Activated CD8-positive, alpha-beta T cell treated with anti-CD3 and anti-CD28 coated beads, Interleukin-2, amount 10 ng/mL, durations not matched to agents 7 days and 5 days (primary cell): ENCODE results near the gene SPP2. TPM values are rescaled to one million over a fixed set of nuclear protein-coding genes. Genes with fewer than 3 reads are reported as not detected.

ENCODE experiments used
- ATAC-seq: fragments of 150-1000 bp; cut with Tn5 transposase; one replicate; pipeline ENCODE4 v1.10.0; 2021; ENCODE audit warnings: moderate library complexity
- CTCF ChIA-PET: fragments of 350-600 bp; sonication (Branson Sonifier 250); formaldehyde crosslinking; loops from one replicate; lab custom pipeline; 2021; ENCODE audit warnings: antibody characterized with exemption; lab: Charles Lee
- POLR2A ChIA-PET: fragments of 350-600 bp; sonication (Branson Sonifier 250); formaldehyde crosslinking; loops from one replicate; lab custom pipeline; 2021; ENCODE audit warnings: antibody characterized with exemption; lab: Charles Lee
- DNase-seq: peaks from one replicate; pipeline ENCODE4 v3.0.0-alpha.2; 2020
- H3K27ac Mint-ChIP-seq: one replicate; pipeline ENCODE4 v1.8.0; 2021; ENCODE audit warnings: mild to moderate bottlenecking, mixed read lengths
- H3K27me3 Mint-ChIP-seq: one replicate; pipeline ENCODE4 v1.8.0; 2021; ENCODE audit warnings: low read depth, mixed read lengths
- H3K36me3 Mint-ChIP-seq: one replicate; pipeline ENCODE4 v1.8.0; 2021; ENCODE audit warnings: low read depth, mixed read lengths
- H3K4me1 Mint-ChIP-seq: one replicate; pipeline ENCODE4 v1.8.0; 2021; ENCODE audit warnings: low read depth, mixed read lengths
- H3K4me3 Mint-ChIP-seq: one replicate; pipeline ENCODE4 v1.8.0; 2021; ENCODE audit warnings: mild to moderate bottlenecking, mixed read lengths
- H3K9me3 Mint-ChIP-seq: one replicate; pipeline ENCODE4 v1.8.0; 2022; ENCODE audit warnings: mixed read lengths; ENCODE audit not compliant: insufficient read depth
- total RNA-seq, 2 experiments: library from RNA; stranded (reverse); gene quantifications; one replicate each; pipeline ENCODE4 v1.2.3, GENCODE V29; 2021

Gene SPP2
- total RNA-seq, 2 experiments from 2014 or later: not detected

DNA sequence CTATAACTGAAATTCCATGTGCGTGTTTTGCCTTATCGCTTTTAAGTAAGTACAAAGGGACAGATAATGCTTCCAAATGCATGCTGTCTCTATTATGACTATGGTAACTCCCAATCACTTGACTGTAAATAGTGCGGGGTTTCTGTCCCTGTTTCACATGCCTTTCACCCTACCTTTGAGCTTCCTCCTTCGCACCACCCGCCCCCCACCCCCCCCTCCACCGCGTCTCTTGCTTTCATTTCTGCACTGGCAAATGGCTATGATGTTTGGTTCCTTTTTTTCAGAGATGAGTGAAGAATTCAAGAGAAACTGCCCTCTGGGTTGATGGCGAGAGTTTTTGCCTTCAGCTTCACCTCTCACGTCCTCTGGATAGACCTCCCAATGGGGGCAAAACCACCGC, 25.0 kb upstream of the SPP2 start:
- H3K9me3 Mint-ChIP-seq: peaks cover 5% of the 10 kb centered on the region
- no peaks in the 10 kb centered on the region for H3K27me3 Mint-ChIP-seq
- peak overlapping the region; percentile 69 for H3K4me3 Mint-ChIP-seq
- POLR2A ChIA-PET: interaction anchor here (0.6 kb wide), 1 partner anchor 107 kb away, joined by 3 read pairs; no protein-coding TSS in a partner anchor
- H3K4me1 Mint-ChIP-seq: peaks cover 32% of the 10 kb centered on the region
- ATAC-seq (peak; percentile 48), DNase-seq (no peak)
- H3K27ac Mint-ChIP-seq: peak overlapping the region; percentile 67
- H3K36me3 Mint-ChIP-seq: no peaks in the 10 kb centered on the region
- CTCF ChIA-PET: interaction anchor here (0.6 to 1.2 kb wide), 2 partner anchors 110 to 269 kb away, joined by 3 read pairs; no protein-coding TSS in a partner anchor

DNA sequence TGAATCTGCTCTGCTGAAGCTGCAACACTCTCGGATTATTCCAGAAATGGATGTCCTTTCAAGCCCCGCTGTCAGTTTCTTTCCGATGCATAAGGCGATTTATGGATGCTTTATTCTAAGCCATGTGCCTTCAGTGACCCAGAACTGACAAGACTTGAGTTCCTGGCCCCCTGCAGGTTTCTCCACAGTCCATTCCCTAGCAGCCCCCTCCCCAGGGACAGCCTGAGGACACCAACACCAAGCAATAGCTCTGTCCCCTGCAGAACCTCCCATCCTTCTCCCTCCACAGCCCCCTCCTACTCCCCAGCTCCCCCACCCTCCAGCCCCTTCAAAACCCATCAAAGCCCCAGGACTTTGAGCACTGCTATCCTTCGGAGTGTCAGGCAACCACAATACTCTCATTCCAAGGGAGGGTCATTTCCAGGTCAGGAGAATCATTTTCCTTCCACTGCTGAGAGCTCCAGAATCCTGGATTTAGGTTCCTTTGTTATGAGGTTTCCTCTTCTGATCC, 24.6 kb upstream of the SPP2 start:
- H3K36me3 Mint-ChIP-seq: no peaks in the 10 kb centered on the region
- DNase-seq: no peak
- peaks cover 32% of the 10 kb centered on the region for H3K4me1 Mint-ChIP-seq
- peak overlapping the region; percentile 69 for H3K4me3 Mint-ChIP-seq
- H3K27ac Mint-ChIP-seq: peak overlapping the region; percentile 67
- ATAC-seq: no peak
- H3K9me3 Mint-ChIP-seq: peaks cover 5% of the 10 kb centered on the region
- ChIA-PET POLR2A (interaction anchor here (0.6 kb wide), 1 partner anchor 791 kb away, joined by 3 read pairs; no protein-coding TSS in a partner anchor), CTCF (interaction anchor here (0.6 kb wide), 1 partner anchor 268 kb away, joined by 3 read pairs; no protein-coding TSS in a partner anchor)
- no peaks in the 10 kb centered on the region for H3K27me3 Mint-ChIP-seq

DNA sequence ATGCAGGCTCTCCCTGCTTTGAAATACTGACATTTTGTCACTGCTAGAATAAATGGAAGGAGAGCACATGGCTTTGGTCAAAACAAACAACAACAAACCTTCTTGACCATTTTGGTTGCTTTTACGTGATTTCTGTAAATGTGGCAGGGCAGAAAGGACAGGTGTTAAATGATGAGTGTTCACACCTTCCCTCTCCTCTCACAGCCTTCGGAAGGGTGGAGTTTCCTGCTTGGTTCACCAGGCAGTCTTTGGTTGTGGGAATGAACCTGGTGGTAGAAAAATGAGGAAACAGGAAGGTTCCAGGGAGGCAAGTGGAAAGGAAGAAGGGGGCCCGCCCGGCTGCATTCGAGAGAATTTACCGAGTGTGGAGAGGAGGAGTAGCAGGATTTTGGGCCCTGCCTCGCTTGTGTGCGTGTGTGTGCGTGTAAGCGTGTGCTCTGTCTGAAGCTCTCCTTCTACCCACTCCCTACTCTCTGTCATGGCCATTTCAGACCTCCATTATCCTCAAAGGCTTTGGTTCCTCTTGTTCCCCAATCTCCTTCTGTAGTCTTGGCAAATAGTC, 23.7 kb upstream of the SPP2 start:
- ChIA-PET CTCF (interaction anchor here (1.1 kb wide), 1 partner anchor 428 kb away, joined by 3 read pairs; no protein-coding TSS in a partner anchor), POLR2A (interaction anchor here (0.6 kb wide), 2 partner anchors 400 to 792 kb away, joined by 3 to 4 read pairs; no protein-coding TSS in a partner anchor)
- Mint-ChIP-seq H3K4me1 (peaks cover 37% of the 10 kb centered on the region), H3K4me3 (no peak overlapping the region), H3K27ac (no peak overlapping the region), H3K9me3 (peaks cover 5% of the 10 kb centered on the region), H3K36me3 (no peaks in the 10 kb centered on the region), H3K27me3 (no peaks in the 10 kb centered on the region)
- no peak for DNase-seq
- ATAC-seq: no peak

DNA sequence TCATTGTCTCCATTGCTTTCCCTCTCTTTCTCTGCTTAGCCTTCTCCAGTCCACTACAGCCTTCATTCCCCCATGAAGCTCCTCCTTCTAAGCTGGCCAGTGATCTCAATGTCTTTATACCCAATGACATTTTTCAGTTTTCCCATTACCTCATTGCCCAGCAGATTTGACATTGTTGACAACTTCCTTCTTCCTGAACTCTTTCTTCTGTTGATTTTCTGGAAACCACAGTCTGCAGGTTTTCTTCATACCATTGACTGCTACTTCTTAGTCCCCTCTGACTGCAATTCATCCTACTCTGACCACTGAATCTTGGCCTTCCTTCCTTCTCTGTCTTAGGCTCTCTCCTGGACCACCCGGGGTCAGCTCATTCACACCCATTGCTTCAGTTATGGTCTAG, 22.9 kb upstream of the SPP2 start:
- Mint-ChIP-seq H3K27me3 (no peaks in the 10 kb centered on the region), H3K27ac (no peak overlapping the region), H3K9me3 (peaks cover 5% of the 10 kb centered on the region), H3K4me1 (peaks cover 45% of the 10 kb centered on the region), H3K36me3 (no peaks in the 10 kb centered on the region), H3K4me3 (no peak overlapping the region)
- ChIA-PET POLR2A (no interaction called here), CTCF (interaction anchor here (1.1 kb wide), 1 partner anchor 427 kb away, joined by 3 read pairs; no protein-coding TSS in a partner anchor)
- no peak for ATAC-seq
- DNase-seq: no peak

DNA sequence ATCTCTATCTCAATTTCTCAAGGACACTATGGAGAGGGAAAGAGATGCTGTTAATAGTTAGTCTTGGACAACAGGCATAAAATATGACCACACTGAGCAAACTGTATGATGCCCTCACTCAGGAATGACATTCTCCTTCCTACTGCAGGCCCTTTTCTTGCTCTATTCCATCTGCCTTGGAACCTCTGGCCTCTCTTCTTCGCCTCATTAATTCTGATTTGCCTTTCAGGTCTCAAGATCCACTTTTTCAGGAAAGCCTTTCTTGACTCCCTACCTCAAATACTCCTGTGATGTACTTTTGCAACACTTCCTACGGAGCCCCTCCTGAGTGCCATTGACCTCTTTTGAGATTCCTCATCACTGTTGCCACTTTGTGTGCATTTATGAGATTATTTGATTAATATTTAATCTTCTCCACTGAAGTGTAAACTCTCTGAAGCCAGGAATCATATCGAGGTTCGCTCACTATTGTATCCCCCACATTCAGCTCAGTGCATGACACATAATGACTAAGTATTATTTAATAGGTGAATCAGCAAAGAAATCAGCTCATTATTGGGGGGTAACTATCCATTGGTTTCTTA, 21.3 kb upstream of the SPP2 start:
- H3K4me1 Mint-ChIP-seq: peaks cover 53% of the 10 kb centered on the region
- POLR2A ChIA-PET: no interaction called here
- DNase-seq (no peak), ATAC-seq (no peak)
- no peaks in the 10 kb centered on the region for H3K27me3 Mint-ChIP-seq
- peaks cover 10% of the 10 kb centered on the region for H3K9me3 Mint-ChIP-seq
- CTCF ChIA-PET: no interaction called here
- H3K36me3 Mint-ChIP-seq: peaks cover 3% of the 10 kb centered on the region
- no peak overlapping the region for H3K4me3 Mint-ChIP-seq
- no peak overlapping the region for H3K27ac Mint-ChIP-seq

DNA sequence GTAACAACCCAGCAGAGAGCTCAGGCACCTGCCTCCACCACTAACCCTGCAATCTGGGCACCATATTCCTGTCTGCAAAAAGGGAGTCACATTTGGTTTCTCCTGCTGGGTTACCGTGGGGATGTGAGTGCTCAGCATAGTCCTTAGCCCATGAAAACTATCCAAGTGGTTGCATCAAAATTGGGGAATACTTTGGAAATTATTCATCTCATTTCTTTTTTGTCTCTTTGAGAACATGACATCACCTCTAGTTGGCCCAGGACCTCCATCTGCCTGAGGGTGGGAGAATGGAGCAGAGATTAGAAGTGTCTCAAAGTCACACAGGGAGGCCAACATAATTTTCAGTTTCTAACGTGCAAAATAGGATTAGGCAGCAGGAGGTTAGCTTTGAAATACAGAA, 19.3 kb upstream of the SPP2 start:
- H3K4me3 Mint-ChIP-seq: no peak overlapping the region
- H3K36me3 Mint-ChIP-seq: peaks cover 3% of the 10 kb centered on the region
- H3K27ac Mint-ChIP-seq: no peak overlapping the region
- CTCF ChIA-PET: no interaction called here
- H3K4me1 Mint-ChIP-seq: peaks cover 40% of the 10 kb centered on the region
- H3K27me3 Mint-ChIP-seq: no peaks in the 10 kb centered on the region
- peaks cover 15% of the 10 kb centered on the region for H3K9me3 Mint-ChIP-seq
- ATAC-seq (no peak), DNase-seq (no peak)
- POLR2A ChIA-PET: no interaction called here

DNA sequence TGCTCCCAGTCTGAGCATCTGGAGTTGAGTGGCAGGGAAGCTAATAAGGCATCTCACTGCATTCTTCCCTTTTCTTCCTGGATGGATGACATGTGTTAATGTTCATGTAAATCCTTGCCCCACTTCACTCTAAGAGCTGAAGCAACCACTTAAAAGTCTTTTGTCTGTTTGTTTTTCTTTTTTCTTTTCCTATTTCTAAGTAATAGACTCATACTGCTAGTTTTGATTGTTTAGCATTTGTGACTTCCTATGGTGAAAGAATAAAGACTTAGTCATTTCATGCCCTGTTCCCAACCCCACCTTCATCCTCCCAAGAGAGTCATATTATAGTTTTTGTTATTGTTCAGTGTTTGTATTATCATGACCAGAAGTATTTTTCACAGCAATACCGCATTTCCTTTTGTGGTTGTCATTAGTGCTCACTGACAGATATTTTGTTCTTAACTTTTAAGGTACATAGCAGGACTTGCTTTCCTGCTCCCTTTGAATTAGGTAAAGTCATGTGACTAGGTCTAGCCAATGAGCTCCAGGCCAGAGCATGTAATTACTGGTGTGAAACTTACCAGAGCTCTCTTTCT, 18.1 kb upstream of the SPP2 start:
- peak; percentile 63 for DNase-seq
- H3K27ac Mint-ChIP-seq: peak overlapping the region; percentile 33
- peaks cover 30% of the 10 kb centered on the region for H3K4me1 Mint-ChIP-seq

DNA sequence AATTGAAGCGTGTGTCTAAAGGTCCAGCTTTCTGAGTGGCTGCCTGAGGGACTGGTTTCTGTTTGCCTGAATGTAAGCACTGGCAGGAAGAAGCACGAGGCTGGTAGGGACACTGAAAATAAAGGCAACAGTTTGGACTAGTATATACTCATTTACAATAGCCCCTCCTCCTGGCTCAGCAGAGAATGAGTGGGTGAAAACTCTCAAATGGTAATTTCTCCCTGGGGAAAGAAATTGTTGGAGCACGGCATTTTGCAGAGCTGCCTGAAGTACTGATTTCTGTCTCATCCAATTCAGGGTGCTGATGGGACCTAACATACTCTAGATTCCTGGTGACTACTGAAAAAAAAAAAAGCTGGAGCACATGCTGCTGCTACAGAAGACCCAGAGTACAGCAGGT, 17.3 kb upstream of the SPP2 start:
- Mint-ChIP-seq H3K27ac (no peak overlapping the region), H3K9me3 (peaks cover 20% of the 10 kb centered on the region), H3K36me3 (peaks cover 3% of the 10 kb centered on the region), H3K4me3 (no peak overlapping the region), H3K4me1 (peaks cover 24% of the 10 kb centered on the region), H3K27me3 (peaks cover 6% of the 10 kb centered on the region)
- ATAC-seq (no peak), DNase-seq (no peak)
- POLR2A ChIA-PET: interaction anchor here (1.4 kb wide), 1 partner anchor 44 kb away, joined by 4 read pairs; no protein-coding TSS in a partner anchor
- CTCF ChIA-PET: interaction anchor here (0.7 to 1.7 kb wide), 5 partner anchors 10 to 467 kb away, joined by 3 to 4 read pairs (median 3); no protein-coding TSS in a partner anchor

More for the DNA sequence above, 18.1 kb upstream of the SPP2 start:
- CTCF ChIA-PET: interaction anchor here (0.7 to 1.7 kb wide), 4 partner anchors 20 to 468 kb away, joined by 3 to 4 read pairs (median 3); no protein-coding TSS in a partner anchor
- H3K36me3 Mint-ChIP-seq: peaks cover 3% of the 10 kb centered on the region
- H3K27me3 Mint-ChIP-seq: peaks cover 4% of the 10 kb centered on the region
- H3K9me3 Mint-ChIP-seq: peaks cover 20% of the 10 kb centered on the region
- peak; percentile 85 for ATAC-seq
- no peak overlapping the region for H3K4me3 Mint-ChIP-seq
- POLR2A ChIA-PET: interaction anchor here (0.6 to 1.4 kb wide), 2 partner anchors 21 to 43 kb away, joined by 3 to 4 read pairs; no protein-coding TSS in a partner anchor

DNA sequence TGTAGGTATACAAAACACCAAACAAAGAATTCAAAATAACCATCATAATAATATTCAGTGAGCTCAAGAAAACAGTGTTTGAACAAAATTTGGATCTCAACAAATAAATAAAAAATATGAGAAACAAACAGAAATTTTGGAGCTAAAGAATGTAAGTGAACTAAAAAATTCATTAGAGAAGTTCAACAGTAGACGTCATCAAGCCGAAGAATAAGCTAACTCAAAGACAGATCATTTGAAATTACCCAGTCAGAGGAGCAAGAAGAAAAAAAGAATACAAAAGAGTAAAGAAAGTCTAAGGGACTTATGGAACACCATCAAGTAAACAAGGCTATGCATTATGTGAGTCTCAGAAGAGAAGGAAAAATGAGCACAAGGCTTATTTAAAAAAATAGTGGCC, 16.6 kb upstream of the SPP2 start:
- Mint-ChIP-seq H3K36me3 (peaks cover 3% of the 10 kb centered on the region), H3K27me3 (peaks cover 7% of the 10 kb centered on the region), H3K4me1 (peaks cover 21% of the 10 kb centered on the region), H3K9me3 (peaks cover 20% of the 10 kb centered on the region), H3K4me3 (no peak overlapping the region), H3K27ac (no peak overlapping the region)
- ChIA-PET POLR2A (interaction anchor here (1.4 kb wide), 1 partner anchor 45 kb away, joined by 4 read pairs; no protein-coding TSS in a partner anchor), CTCF (interaction anchor here (1.1 to 1.7 kb wide), 2 partner anchors 11 to 18 kb away, joined by 3 to 4 read pairs; no protein-coding TSS in a partner anchor)
- ATAC-seq: no peak
- DNase-seq: no peak

DNA sequence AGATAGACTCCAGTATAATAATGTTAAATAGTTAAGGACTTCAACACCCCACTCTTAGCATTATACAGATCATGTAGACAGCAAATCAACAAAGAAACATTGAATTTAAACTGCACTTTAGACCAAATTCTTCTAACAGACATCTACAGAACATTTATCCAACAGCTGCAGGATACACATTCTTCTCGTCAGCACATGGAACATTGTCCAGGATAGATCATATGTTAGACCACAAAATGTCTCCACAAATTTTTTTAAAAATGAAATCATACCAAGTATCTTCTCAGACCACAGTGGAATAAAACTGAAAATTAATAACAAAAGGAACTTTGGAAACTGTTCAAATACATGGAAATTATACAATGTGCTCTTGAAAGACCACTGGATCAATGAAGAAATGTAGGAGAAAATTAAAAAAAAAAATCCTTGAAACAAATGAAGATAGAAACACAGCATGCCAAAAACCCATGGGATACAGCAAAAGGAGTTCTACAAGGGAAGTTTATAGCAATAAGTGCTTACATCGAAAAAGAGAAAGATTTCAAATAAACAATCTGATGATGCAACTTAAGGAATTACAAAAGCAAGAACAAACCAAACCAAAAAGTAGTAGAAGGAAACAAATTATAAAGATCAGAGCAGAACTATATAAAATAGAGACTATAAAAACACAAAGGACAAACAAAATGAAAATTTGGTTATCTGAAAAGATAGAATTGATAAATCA, 12.3 kb upstream of the SPP2 start:
- H3K4me1 Mint-ChIP-seq: peaks cover 2% of the 10 kb centered on the region
- no peak for DNase-seq
- H3K36me3 Mint-ChIP-seq: peaks cover 3% of the 10 kb centered on the region
- ChIA-PET POLR2A (no interaction called here), CTCF (no interaction called here)
- H3K27me3 Mint-ChIP-seq: peaks cover 22% of the 10 kb centered on the region
- H3K9me3 Mint-ChIP-seq: peaks cover 18% of the 10 kb centered on the region
- ATAC-seq: no peak
- no peak overlapping the region for H3K27ac Mint-ChIP-seq
- H3K4me3 Mint-ChIP-seq: no peak overlapping the region

DNA sequence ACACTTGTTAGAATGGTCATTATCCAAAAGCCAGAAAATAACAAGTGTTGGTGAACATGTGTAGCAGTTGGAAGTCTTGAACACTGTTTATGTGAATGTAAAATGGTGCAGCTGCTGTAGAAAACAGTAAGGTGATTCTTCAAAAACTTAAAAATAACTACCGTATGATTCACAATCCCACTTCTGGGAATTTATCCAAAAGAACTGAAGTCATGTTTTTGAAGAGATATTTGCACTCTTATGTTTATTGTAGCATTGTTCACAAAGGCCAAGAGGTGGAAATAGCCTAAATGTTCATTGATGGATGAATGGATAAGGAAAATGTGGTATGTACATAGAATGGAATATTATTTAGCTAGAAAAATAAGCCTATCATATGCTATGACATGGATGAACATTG, 6.3 kb upstream of the SPP2 start:
- CTCF ChIA-PET: no interaction called here
- H3K27ac Mint-ChIP-seq: no peak overlapping the region
- no peaks in the 10 kb centered on the region for H3K9me3 Mint-ChIP-seq
- ATAC-seq (no peak), DNase-seq (no peak)
- H3K4me3 Mint-ChIP-seq: no peak overlapping the region
- no peaks in the 10 kb centered on the region for H3K4me1 Mint-ChIP-seq
- H3K36me3 Mint-ChIP-seq: no peaks in the 10 kb centered on the region
- H3K27me3 Mint-ChIP-seq: peaks cover 32% of the 10 kb centered on the region
- POLR2A ChIA-PET: no interaction called here
